SK-N-MC (cell line): ENCODE measurements around the gene CNPY2.
"Not testable (repeated sequence)": the region's sequence is repeated elsewhere in the genome, so short reads cannot be mapped to it uniquely, and the experiment has no call there.

Source experiments
- DNase-seq: peaks from one replicate; pipeline ENCODE4 v3.0.0-alpha.2; 2011; ENCODE audit warnings: low read depth, low spot score
- H3K27ac ChIP-seq: fragments of 200-600 bp; sonication (generic); 2 replicates; pipeline ENCODE4 v1.5.1; 2016; ENCODE audit warnings: mixed run types
- H3K36me3 ChIP-seq: fragments of 200-600 bp; sonication (generic); 2 replicates; pipeline ENCODE4 v1.6.1; 2017; ENCODE audit warnings: antibody characterized with exemption, low read length, mixed read lengths; ENCODE audit not compliant: insufficient read depth
- H3K4me3 ChIP-seq: fragments of 200-600 bp; sonication (generic); 2 replicates; pipeline ENCODE4 v1.5.1; 2016
- H3K9ac ChIP-seq: fragments of 200-600 bp; sonication (generic); 2 replicates; pipeline ENCODE4 v1.8.0; 2017; ENCODE audit warnings: mixed run types, mixed read lengths; ENCODE audit not compliant: insufficient read length
- H3K9me3 ChIP-seq: fragments of 200-600 bp; sonication (generic); 2 replicates; pipeline ENCODE4 v1.6.1; 2017; ENCODE audit warnings: low read depth, mild to moderate bottlenecking, antibody characterized with exemption, low read length, moderate library complexity, mixed read lengths
- EZH2 ChIP-seq: fragments of 200-600 bp; sonication (generic); IDR thresholded peaks from one replicate; pipeline ENCODE4 v1.6.1; 2017; ENCODE audit warnings: antibody characterized with exemption
- FOXP2 ChIP-seq: optimal IDR thresholded peaks from 2 replicates; pipeline ENCODE3; 2011; ENCODE audit warnings: mild to moderate bottlenecking, moderate library complexity; ENCODE audit not compliant: insufficient read depth; ENCODE audit errors: extremely low read length, control extremely low read depth
- POLR2AphosphoS5 ChIP-seq: IDR thresholded peaks from 2 replicates; pipeline ENCODE4 v1.6.1; 2012; ENCODE audit warnings: mild to moderate bottlenecking, low read depth, low read length, borderline replicate concordance

CNPY2 gene

DNA sequence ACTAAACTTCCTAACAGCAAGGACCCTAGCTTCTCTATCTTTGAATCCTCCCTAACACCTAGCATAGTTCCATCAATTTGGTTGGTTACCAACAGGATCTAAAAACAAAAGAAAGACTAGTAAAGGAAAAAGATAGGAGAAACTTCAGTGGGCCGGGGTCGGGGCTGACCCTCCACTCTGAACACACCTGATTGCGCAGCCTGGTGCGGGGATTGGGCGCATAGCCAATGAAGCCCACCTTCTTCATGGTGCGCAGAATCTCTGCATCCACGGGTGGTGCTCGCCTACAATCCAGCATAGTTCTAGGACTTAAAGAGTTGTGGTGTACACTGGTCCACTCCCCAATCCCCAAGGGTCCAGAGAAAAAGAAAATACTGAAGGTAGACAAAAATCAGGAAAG, 10.3 kb upstream of the CNPY2 start:
- TF ChIP-seq FOXP2 (no peak), POLR2AphosphoS5 (no peak), EZH2 (no peak)
- Histone ChIP-seq H3K4me3 (no peak overlapping the region), H3K9me3 (no peaks in the 10 kb centered on the region), H3K27ac (no peak overlapping the region), H3K36me3 (peaks cover 4% of the 10 kb centered on the region; the same call in 1 of the 2 replicates), H3K9ac (no peak overlapping the region)
- no peak for DNase-seq

DNA sequence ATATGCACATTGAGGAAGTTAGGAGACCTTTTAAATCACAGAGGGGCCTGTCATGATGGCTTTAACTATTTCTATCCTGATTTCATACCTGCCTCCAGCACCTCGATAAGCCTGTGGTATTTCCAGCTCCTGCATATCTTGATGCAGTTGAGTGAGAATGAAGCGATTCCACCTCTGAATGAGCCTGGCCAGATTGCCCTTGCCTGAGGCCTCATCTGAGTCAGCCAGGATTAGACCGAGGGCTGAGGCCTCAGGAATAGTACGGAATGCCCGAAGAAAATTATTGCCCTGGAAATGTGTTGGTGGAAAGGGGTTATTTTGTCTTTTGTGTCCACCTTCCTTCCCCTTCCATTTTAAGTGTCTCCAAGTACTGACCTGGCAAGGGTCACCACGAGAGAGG, 8.4 kb upstream of the CNPY2 start:
- TF ChIP-seq EZH2 (no peak), FOXP2 (no peak)
- Histone ChIP-seq H3K36me3 (peaks cover 5% of the 10 kb centered on the region; the same call in 1 of the 2 replicates), H3K27ac (no peak overlapping the region), H3K4me3 (no peak overlapping the region), H3K9me3 (no peaks in the 10 kb centered on the region), H3K9ac (no peak overlapping the region)
- no peak for DNase-seq

DNA sequence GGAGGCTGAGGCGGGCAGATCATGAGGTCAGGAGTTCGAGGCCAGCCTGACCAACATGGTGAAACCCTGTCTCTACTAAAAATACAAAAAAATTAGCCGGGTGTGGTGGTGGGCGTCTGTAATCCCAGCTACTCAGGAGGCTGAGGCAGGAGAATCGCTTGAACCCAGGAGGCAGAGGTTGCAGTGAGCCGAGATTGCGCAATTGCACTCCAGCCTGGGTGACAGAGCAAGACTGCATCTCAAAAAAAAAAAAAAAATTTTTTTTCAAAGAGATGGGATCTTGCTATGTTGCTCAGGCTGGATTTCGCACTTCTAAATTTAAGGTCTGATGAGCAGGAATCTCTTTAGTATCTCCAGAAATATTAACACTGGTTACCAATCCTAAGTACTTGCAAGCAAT, 5.8 kb upstream of the CNPY2 start:
- H3K36me3 ChIP-seq: not testable (repeated sequence)

DNA sequence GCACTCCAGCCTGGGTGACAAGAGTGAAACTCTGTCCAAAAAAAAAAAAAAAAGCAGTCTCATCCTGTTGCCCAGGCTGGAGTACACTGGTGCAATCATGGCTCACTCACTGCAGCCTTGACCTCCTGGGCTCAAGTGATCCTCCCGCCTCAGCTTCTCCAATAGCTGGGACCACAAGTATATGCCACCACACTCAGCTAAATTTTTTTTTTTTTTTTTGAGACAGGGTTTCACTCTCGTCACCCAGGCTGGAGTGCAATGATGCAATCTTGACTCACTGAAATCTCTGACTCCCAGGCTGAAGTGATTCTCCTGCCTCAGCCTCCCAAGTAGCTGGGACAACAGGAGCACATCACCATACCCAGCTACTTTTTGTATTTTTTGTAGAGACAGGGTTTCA, 5.2 kb upstream of the CNPY2 start:
- Histone ChIP-seq H3K9me3 (no peaks in the 10 kb centered on the region), H3K36me3 (peaks cover 3% of the 10 kb centered on the region; the same call in 1 of the 2 replicates), H3K4me3 (no peak overlapping the region), H3K27ac (no peak overlapping the region), H3K9ac (no peak overlapping the region)
- no peak for TF ChIP-seq EZH2
- TF ChIP-seq FOXP2: no peak
- no peak for TF ChIP-seq POLR2AphosphoS5
- no peak for DNase-seq

More for the DNA sequence above, 5.8 kb upstream of the CNPY2 start:
- H3K27ac ChIP-seq, H3K9me3 ChIP-seq, DNase-seq, H3K9ac ChIP-seq, H3K4me3 ChIP-seq: not testable (repeated sequence)

DNA sequence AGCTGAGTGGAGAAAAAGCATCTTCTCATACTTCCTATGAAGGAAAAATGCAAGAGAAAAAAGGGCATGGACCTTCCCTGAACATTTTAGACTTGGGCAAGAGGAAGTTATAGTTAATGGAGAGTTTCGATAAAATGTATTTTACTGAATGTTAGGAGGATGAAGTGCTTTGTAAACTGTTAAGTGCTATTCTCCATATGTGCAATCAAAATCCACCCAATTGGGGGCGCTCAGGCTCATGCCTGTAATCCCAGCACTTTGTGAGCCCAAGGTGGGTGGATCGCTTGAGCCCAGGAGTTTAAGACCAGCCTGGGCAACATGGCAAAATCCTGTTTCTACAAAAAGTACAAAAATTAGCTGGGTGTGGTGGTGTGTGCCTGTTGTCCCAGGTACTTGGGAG, 1.9 kb upstream of the CNPY2 start:
- H3K36me3 ChIP-seq: peaks cover 9% of the 10 kb centered on the region; the same call in 1 of the 2 replicates
- H3K9me3 ChIP-seq: no peaks in the 10 kb centered on the region
- H3K9ac ChIP-seq: no peak overlapping the region
- DNase-seq: no peak
- TF ChIP-seq FOXP2 (no peak), EZH2 (no peak), POLR2AphosphoS5 (no peak)
- no peak overlapping the region for H3K4me3 ChIP-seq
- H3K27ac ChIP-seq: no peak overlapping the region

DNA sequence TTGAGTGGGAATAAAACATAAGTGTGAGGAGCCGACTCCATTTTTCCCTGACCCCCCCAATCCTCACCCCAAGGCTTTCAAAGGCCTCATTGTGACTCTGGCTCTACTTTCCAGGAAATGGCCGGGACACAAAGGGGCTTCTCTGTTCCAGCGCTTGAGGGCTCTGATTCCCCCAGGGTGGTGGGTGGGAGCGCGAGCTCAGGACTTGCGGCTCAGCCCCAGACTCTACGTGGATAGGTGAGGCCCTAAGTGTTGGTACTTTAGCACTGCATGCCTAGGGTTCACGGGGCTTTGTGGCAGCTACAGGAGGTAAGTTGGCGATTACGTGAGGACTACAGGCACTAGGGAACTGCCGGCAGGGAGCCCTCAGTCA, 553 bp downstream of the CNPY2 start:
- no peak for DNase-seq
- Histone ChIP-seq H3K9me3 (no peaks in the 10 kb centered on the region), H3K9ac (peak overlapping the region; percentile 92), H3K4me3 (peak overlapping the region; percentile 98), H3K27ac (no peak overlapping the region), H3K36me3 (peaks cover 20% of the 10 kb centered on the region)
- TF ChIP-seq FOXP2: no peak
- TF ChIP-seq EZH2: no peak
- no peak for TF ChIP-seq POLR2AphosphoS5

DNA sequence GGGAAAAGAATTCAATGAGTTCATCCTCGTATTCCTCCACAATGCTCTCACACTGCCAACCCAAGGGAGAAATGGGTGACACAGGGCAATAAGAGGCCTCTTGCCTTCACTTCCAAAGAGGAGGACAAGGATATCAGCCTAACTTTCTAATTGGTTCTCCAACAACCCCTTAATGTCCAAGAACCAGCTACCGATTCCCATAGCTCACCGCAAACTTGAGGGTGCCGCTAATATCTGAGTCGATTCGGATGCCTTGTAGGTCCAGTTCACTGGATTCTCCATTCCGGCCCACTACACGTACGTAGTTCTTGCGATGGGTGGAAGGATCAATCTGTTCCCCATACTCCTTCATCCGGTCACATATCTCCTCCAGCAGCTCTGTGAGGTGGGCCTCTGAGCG, 4.8 kb downstream of the CNPY2 start:
- H3K36me3 ChIP-seq: peaks cover 30% of the 10 kb centered on the region
- no peak overlapping the region for H3K9ac ChIP-seq
- H3K4me3 ChIP-seq: no peak overlapping the region
- TF ChIP-seq POLR2AphosphoS5: no peak
- H3K9me3 ChIP-seq: no peaks in the 10 kb centered on the region
- H3K27ac ChIP-seq: no peak overlapping the region
- DNase-seq: no peak

DNA sequence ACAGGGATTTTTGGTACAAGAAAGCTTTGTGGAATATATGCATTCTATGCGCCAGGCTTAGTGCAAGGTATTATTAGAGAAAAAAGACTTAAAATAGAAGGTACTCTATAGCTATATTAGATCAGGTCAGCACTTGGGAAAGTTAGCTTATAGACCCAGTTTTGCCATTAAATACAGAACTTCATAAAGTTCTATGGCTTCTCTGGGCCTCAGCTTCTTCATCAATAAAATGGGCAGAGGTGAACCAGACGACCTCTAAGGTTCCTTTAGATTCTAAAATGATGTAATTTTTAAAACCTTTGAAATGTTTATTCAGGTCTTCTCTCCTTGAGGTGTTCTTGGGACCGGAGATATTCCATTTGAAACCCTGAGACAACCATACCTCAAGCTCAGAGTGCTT, 7.1 kb downstream of the CNPY2 start:
- TF ChIP-seq FOXP2 (no peak), POLR2AphosphoS5 (no peak), EZH2 (no peak)
- no peaks in the 10 kb centered on the region for H3K9me3 ChIP-seq
- peaks cover 31% of the 10 kb centered on the region for H3K36me3 ChIP-seq
- no peak overlapping the region for H3K9ac ChIP-seq
- no peak overlapping the region for H3K27ac ChIP-seq
- no peak for DNase-seq
- H3K4me3 ChIP-seq: no peak overlapping the region

DNA sequence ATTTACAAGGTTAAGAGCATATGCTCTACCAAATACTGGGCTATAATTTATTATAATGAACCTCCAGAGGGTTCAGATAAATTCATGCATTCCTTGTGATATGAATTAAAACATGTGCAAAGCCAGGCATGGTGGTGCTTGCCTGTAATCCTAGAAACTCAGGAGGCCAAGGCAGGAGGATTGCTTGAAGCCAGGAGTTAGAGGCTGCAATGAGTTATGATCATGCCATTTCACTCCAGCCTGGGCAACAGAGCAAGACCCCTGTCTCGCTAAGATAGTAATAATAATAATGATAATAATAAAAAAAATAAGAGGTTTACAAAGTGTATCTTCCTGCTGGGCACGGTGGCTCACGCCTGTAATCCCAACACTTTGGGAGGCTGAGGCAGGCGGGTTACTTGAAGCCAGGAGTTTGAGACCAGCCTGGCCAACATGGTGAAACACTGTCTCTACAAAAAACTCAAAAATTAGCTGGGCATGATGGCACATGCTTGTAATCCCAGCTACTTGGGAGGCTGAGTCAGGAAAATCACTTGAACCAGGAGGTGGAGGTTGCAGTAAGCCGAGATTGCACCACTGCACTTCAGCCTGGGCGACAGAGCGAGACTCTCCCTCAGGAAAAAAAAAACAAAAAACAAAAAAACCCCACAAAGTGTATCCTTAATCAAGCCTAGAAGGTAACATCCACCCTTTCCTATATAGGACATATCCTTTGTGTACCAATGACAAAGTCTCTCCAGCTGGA, 8.4 kb downstream of the CNPY2 start:
- no peak for DNase-seq
- Histone ChIP-seq H3K27ac (no peak overlapping the region), H3K9me3 (no peaks in the 10 kb centered on the region), H3K4me3 (no peak overlapping the region), H3K36me3 (peaks cover 31% of the 10 kb centered on the region), H3K9ac (no peak overlapping the region)
- TF ChIP-seq FOXP2: no peak
- no peak for TF ChIP-seq POLR2AphosphoS5
- TF ChIP-seq EZH2: no peak
